NCI-H1436 (cell line): ENCODE results near the gene DOK7.

ENCODE experiments used
- DNase-seq: peaks from one replicate; lab custom pipeline; 2025; lab: John Stamatoyannopoulos, UW

DOK7 gene

DNA sequence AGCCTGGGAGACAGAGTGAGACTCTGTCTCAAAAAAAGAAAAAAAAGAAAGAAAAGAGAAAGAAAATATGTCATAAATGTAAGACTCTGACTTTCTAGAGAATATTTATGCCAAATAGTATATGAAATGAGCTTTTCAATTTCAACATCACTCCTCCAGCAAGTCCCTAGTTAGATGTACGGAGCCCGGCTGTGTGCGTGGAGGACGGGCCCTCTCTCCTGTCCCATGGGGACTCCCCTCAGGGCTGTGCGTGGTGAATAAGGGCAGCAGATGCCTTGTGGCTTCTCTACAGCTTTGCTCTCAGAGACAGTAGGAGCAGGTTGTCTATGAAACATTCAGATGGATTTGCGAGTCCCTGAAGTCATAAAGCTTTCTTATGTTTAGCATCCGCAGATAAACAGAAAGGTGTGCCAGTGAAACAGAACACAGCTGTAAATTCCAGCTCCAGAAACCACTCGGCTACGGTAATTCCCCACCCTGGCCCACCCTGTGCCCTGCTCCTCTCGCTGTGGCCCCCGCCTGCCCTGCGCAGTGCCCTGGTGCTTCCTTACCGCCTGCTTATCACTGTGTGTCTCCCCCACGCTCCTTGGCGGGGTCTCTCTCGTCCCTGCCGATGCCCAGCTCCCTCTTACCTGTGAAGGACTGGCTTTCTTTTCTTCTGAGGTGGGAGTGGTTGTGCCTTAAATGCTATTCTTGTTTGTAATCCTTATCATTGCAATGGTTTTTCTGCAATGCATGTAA, 35.2 kb upstream of the DOK7 start:
- no peak for DNase-seq

DNA sequence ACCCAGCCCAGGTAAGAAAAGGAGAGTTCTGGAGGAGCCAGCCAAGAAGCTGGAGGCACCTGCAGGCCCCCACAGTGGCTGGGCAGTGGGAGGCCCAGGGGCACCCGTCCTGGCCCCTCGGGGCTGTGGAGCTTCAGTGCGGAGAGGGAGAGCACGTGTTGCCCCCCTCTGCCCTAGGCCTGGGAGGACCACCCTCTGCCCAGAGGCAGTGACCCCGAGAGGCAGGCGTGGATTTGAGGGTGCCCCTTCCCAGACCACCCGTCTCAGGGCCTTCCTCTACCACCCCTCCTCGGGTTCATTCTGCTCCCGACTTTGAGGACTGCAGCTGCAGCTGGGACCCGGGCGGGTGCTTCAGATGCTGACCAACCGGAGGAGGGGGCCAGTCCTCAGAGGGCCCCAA, 33.5 kb upstream of the DOK7 start:
- no peak for DNase-seq

DNA sequence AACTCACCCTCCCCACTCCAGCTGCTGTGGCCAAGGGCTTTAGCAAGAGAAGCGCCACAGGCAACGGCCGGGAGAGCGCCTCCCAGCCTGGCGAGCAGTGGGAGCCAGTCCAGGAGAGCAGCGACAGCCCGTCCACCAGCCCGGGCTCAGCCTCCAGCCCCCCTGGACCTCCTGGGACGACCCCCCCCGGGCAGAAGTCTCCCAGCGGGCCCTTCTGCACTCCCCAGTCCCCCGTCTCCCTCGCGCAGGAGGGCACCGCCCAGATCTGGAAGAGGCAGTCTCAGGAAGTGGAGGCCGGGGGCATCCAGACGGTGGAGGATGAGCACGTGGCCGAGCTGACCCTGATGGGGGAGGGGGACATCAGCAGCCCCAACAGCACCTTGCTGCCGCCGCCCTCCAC, 32.6 kb upstream of the DOK7 start:
- no peak for DNase-seq

DNA sequence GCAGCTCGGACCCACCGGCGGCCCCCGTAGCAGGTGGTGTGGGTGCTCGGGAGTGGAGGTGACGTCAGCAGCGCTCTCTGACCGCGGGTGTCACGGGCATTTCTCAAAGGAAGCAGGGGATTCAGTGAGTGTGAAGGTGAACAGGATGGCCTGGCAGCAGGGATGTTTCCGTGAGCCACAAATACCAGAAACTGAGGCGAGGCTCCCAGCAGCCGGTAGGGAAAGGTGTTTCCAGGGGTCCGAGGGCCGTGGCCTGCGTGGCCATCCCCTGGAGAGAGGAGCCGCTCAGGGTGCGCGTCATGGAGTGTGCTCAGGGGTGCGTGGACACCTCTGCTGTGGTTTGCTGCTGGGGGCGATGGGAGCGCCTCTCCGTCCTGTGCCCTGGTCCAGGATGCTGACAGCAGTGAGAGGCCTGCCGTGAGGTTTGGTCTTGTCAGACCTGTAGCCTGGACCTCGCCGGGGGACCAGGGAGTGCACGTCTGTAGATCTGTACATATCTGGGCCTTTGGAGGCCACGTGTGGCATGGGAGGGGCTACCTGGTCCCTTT, 31.6 kb upstream of the DOK7 start:
- DNase-seq: no peak

DNA sequence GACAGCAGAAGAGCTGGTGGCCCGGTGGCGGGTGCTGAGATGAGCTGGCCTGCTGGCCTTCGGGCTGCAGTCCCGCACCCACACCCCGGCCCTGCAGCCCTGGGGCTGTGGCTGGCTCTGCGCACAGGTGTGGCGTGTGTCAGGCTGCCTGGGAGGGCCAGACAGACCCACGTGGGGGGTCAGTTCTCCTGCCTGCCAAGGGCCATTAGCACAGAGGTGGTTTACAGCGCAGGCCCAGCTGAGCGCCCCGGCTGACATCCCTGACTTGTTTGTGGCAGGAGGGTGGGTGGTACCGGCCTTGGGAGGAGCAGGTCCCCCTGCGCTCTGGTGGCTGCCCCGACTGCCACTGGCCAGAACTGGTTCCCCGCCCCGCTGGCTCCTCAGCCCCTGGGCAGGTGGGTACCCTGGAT, 30.7 kb upstream of the DOK7 start:
- DNase-seq: no peak

DNA sequence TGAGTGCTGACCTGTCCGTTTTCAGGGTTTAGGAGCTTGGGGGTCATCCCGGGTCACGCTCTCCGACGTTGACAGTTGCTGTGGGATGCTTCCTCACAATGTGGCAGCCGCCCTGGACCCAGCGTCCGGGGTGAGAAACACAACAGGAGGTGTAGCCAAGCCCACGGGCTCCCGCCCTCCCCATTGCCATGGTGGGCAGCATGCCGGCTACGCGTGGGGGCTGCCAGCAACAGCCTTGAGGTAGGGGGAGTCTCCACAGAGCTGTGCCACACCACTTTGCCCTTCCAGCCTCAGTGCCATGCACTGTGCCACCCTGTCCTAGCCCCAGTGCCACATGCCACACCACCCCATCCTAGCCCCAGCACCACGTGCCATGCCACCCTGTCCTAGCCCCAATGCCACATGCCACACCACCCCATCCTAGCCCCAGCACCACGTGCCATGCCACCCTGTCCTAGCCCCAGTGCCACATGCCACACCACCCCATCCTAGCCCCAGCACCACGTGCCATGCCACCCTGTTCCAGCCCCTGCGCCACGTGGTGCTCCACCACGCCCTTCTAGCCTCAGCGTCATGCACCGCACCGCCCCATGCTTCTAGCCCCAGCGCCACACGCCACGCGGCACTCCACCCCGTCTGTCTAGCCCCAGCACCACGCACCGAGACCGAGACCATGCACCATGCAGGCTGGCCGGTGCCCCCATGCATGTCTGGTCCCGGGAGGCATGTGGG, 29.8 kb upstream of the DOK7 start:
- DNase-seq: no peak

DNA sequence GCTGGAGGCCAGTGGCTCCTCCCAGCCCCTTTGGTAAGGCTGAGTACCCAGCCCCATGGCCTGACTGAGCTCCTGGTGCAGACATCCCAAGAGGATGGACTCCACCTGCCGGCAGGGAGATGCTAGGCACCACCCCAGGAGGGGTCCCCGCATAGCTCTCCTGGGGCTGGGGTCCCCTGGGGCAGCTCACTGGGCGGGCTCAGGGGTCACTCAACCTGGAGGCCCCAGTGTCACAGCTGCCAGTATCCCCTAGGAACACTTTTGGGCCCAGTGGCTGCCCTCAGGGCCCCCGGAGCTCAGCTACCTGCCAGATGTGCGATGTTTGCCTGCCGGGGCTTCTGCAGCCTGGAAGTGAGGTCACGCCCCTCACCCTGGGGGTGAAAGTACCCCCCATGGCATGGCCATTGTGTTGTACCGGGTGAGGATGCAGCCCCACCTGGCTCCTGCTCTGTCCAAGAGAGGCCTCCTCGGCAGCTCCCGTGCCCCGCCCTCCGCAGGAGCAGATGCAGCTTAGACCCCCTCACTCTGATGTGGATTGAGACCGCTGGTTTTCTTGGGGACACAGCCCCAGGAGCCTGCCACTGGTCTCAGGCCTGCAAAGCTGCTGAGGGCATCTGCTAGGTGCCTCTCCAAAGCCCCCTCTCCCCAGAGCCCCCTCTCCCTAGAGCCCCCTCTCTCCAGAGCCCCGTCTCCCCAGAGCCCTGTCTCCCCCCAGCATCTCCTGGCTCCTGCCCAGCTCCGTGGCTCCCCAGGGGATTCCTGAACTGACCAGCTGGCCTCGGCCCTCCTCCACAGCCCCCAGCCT, 28.0 kb upstream of the DOK7 start:
- no peak for DNase-seq

DNA sequence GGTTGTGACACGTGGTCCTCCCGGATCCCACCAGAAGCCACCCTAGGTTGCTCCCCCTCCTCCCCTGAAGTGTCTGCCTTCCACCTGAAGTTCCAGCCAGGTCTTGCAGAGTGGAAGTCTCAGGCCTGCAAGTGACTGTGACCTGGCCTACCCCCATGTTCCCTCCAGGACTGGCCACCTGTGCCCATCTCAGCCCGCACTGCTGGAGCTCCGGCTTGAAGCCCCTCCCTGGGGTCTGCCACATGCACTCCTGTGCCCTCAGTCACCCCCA, 27.5 kb upstream of the DOK7 start:
- no peak for DNase-seq

DNA sequence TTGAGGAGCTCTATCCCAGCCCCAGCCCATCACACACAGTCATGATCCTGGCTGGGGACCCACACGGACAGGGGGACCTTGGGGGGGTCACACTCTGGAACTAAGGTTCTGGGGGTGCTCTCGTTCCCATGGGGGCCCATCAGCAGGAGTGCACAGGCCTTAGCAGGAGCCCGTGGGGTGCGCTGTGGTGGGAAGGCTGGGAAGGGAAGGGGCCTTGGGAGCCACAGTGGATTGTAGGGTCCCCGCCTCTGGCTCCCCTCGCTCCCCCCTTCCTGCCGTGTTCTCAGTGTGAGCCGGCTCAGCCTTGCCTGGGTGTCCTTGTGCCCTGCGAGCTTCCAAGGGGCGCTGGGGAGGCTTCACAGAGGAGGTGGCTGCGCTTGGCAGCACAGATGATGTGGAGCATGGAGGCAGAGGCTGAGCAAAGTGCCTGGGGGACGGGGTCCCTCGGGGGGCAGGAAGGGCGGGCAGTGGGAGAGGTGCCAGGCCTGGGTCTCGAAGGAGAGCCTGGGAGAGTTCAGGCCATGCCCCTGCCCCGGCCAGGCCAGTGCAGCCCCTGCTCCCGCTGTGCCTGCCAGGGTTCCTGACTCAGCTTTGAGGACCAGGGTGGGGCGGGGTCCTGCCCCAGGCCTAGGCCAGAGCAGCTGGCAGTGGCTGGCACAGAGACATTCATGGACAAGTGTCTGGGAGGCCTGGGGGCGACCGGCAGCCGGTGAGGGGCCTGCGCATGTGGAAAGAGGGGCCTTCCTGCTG, 26.9 kb upstream of the DOK7 start:
- no peak for DNase-seq

DNA sequence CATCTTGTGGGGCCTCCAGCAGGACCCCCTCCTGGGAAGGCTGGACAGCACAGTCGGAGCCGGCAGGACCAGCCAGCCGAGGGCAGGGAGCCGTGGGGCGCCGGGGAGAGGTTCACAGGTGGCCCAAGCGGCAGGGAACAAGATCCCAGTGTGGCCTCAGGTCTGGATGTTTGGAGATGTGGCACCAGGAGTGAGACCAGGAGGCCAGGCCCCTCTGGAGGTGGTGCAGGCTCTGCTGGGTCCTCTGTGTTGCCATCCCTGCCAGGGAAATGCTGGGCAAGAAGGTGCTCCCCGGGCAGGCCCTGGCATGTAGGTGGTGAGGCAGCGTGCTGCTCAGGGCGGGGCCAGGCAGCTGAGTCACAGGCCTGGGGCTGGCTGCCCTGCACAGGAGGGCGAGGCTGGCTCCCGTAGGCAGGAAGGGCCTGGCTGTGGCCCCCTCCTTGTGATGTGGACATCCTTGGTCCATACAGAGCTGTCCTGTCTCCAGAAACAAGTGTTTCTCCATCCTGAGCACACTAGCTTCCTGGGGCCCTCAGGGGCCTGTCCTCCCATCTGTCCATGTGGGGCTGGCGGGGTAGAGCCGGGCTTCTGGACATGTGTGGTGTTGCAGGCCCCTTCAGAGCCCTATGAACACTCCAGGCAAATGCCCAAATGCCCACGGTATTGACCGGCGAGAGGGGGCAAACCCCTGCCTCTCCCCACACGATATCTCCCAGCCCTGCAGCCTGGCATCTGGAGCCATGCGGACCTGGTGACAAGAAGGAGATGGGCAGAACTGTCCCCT, 26.1 kb upstream of the DOK7 start:
- peak; percentile 25 for DNase-seq

DNA sequence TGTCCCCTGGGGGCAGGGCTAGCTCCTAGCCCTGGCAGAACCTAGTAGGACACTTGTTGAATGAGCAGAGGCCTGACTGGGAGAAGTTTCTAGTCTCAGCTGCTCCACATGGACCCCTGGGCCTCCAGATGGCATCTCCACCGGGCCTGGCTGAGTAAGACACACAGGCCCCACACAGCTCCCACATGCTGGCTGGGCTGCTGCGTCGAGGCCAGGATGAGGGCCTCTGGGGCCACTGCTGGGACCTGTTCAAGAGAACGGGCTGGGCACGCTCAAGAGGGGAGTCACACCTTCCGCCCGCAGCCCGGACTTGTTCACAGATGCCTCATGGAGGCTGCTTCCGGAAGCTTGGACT, 25.5 kb upstream of the DOK7 start:
- no peak for DNase-seq

DNA sequence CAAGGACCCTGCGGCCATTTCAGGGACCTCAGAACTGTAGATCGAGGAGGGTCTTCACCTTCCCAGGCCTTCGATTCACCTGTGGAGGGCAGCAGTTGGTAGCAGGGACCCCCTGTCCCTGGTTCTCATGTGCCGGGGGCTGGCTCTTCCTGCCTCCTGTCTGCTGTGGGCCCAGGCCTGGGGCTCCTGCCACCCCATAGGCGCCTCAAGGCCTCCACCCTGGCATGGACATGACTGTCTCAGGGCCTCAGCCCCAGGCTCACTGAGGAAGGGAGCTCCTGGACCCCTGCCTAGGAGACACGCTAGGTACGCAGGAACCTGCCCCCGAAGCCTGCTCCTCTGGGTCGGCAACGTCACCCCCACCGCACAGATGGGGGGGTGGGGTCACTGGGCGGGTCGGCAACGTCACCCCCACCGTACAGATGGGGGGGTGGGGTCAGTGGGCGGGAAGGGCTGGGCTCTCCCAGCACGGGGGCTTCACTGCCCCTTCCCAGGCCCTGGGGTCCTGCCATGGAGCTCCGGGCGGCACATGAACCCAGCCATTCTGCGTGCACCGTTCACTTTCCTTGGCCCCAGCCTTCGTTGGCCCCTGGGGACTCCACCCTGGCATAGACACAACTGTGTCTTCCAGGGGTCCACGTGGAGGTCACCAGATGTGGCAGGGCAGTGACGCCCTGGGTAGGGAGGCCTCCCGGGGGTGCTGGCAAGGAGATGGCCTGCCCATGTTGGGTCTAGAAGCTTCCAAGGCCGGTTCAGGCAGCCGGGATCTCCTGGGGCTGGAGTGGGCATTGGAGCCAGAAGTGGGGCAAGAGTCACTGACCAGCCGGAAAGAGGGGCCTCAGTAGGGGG, 24.9 kb upstream of the DOK7 start:
- no peak for DNase-seq

DNA sequence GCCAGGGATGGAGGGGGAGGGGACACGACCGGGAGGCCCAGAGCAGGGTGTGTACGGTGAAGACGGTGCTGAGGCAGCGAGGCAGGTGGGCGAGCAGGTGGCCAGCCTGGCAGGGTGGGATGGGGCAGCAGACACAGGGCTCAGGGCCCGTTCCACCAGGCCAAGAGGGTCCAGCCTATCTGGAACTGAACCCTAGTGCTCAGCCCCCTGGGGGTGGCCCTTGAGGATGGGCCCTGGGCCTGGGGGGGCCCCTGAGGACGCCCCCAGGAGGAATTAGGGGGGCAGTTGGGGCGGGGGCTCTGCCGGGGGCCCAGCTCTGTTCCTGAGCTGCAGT, 24.3 kb upstream of the DOK7 start:
- DNase-seq: no peak

DNA sequence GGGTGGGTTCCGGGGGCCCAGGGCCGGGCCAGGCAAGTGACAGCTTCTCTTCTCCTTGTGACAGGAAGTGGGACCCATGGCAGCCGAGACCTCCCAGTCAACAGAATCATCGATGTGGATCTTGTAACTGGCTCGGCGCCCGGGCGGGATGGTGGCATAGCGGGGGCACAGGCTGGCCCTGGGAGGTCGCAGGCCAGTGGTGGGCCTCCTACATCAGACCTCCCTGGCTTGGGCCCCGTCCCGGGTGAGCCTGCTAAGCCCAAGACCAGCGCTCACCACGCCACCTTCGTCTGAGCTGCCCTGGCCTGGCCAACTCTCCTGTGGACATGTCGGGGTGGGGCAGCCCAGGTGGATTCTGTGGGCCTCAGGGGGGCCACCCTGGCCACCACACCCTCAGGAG, 23.7 kb upstream of the DOK7 start:
- DNase-seq: no peak

DNA sequence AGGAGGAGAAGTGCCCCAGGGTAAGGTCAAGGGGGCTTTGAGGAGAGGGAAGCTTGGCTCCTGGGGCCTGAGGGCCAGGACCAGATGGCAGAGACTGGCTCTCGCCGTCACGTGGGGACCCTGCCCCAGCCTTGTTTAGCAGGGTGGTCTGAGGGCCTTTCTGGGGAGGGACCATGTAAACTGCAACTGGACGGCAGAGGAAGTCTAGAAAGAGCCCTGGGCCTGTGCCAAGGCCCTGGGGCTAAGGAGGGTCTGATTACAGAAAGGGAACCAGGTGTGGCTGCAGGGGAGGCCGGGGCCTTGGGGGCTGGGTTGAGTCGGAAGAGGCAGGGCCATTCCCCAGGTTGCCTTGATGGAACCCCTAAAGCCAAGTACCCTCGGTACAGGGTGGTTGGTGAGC, 23.1 kb upstream of the DOK7 start:
- DNase-seq: no peak

DNA sequence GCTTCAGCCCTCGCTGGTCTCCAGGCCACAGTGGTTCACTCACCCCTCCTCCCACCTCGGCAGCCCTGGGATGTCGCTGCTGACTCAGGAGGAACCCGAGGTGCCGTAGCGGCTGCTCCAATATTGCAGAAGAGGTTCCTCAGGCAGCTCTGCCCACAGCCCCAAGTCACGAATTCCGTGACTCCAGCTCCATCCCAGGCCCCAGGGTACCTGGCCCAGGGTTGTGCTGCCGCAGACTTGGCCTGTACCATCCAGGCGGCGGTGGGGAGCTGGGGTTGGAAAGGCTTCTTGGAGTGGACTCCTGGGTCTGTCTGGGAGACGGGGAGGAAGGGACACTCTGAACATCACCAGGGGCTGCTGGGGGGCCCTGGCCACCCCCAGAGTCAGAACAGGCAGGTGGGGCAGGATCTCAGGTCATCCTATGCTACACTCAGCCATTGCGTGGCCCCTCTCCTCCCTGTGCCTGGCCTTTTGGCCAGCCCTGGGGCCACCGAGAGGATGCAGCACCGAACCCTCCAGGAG, 22.1 kb upstream of the DOK7 start:
- no peak for DNase-seq

DNA sequence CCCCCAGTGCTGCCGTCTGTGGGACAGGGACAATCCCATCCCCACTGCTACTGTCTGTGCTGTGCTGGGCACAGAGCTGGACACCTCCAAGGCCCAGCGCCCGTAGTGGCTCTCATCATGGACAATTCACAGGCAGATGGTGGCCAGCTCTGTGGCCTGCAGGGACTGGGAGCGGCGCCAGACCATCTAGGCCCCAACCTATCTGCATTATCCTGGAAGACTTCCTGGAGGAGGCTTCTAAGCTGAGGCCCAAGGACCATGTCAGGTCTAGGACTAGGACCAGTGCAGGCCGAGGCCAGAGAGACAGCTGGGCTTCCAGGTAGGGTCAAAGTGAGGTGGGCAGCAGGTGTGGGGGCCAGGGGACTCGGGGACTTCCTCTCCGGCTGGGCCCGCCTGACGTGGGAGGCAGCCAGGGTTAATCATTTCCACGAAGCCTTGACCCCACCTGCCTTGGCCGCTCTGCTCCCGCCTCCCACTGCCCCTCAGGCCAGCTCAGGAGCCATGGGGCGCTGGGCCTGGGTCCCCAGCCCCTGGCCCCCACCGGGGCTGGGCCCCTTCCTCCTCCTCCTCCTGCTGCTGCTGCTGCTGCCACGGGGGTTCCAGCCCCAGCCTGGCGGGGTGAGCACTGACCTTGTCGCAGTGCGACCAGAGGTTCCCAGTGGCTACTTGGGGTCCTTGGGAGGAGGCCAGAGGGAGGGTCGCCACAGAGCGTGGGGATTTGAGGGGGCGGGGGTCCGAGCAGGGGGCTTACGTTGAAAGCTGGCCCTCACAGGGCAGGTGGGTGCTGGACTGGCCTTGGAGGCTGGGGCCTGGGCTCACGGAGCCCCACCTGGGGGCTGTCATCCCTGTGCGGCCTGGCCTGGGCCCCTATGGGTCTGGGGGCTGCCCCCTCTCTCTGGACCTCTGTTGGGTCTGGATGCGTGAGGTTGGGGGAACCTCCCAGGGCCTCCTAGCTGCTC, 21.3 kb upstream of the DOK7 start, which contains the start of gene HGFAC:
HGFAC (plus strand) TSS at position 468 of the 959 bp plus-strand sequence; CDS start at position 502, 34 bp downstream.
- DNase-seq: no peak

DNA sequence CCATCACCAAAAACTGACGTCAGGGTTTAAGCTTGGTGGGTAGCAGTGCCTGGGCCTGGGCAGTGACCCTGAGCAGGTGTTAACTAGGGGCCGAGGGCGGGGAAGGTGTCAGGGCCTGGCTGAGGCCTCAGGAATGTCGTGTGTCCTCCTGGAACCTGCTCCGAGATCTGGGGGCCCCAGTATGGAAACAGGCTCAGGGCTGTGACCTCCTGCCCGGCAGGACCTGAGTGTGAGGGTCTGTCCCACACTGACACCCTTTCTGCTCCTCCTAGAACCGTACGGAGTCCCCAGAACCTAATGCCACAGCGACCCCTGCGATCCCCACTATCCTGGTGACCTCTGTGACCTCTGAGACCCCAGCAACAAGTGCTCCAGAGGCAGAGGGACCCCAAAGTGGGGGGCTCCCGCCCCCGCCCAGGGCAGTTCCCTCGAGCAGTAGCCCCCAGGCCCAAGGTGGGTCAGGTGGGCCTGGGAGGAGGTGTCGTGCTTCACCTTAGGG, 20.6 kb upstream of the DOK7 start:
- no peak for DNase-seq
